CD4-positive, alpha-beta memory T cell (primary cell): ENCODE data around the gene TAOK3. TPM values are rescaled to one million over a fixed set of nuclear protein-coding genes. Genes with fewer than 3 reads are reported as not detected.
A peak's percentile ranks its signal among the peaks of the same experiment; 100 is the strongest.

Experiments used
- CTCF ChIA-PET: fragments of 350-600 bp; sonication (Branson Sonifier 250); formaldehyde crosslinking; loops from one replicate; lab custom pipeline; 2021; ENCODE audit warnings: inconsistent platforms; ENCODE audit not compliant: partially characterized antibody; lab: Charles Lee
- POLR2A ChIA-PET: fragments of 350-600 bp; sonication (Branson Sonifier 250); formaldehyde crosslinking; loops from one replicate; lab custom pipeline; 2021; ENCODE audit not compliant: partially characterized antibody; lab: Charles Lee
- DNase-seq, 5 donors: peaks; one replicate each; pipeline versions ENCODE4 v3.0.0 to v3.0.0-alpha.2; 2020 to 2022; ENCODE audit warnings: mixed read lengths in 1 of 5
- H3K27ac ChIP-seq: one replicate; pipeline ENCODE4 v1.7.0; 2013; ENCODE audit warnings: low read depth, low read length
- H3K27me3 ChIP-seq: 2 replicates; pipeline ENCODE4 v1.7.0; 2013; ENCODE audit warnings: mild to moderate bottlenecking, low read length, moderate library complexity; ENCODE audit not compliant: insufficient read depth
- H3K36me3 ChIP-seq: 2 replicates; pipeline ENCODE4 v1.7.0; 2013; ENCODE audit warnings: mild to moderate bottlenecking, low read length, moderate library complexity; ENCODE audit not compliant: insufficient read depth
- H3K4me1 ChIP-seq: 2 replicates; pipeline ENCODE4 v1.7.0; 2013; ENCODE audit warnings: mild to moderate bottlenecking, low read length, moderate library complexity; ENCODE audit not compliant: insufficient read depth
- H3K4me3 ChIP-seq, 2 donors: one replicate each; pipeline ENCODE4 v1.7.0; 2013; ENCODE audit warnings: low read length in 2 of 2, mild to moderate bottlenecking in 1 of 2
- H3K9me3 ChIP-seq, 2 donors: one replicate each; pipeline ENCODE4 v1.7.0; 2013; ENCODE audit warnings: low read length in 2 of 2, control low read depth in 1 of 2; ENCODE audit not compliant: control insufficient read depth in 1 of 2
- H3K27ac Mint-ChIP-seq, 7 donors: one replicate each; pipeline ENCODE4 v1.8.0; 2020 to 2021; ENCODE audit warnings: mixed read lengths in 7 of 7, mild to moderate bottlenecking in 6 of 7, inconsistent platforms in 3 of 7, moderate library complexity in 3 of 7
- H3K27me3 Mint-ChIP-seq, 2 donors: one replicate each; pipeline ENCODE4 v1.8.0; 2020 to 2021; ENCODE audit warnings: mixed read lengths in 2 of 2
- H3K36me3 Mint-ChIP-seq, 2 donors: one replicate each; pipeline ENCODE4 v1.8.0; 2020 to 2021; ENCODE audit warnings: mixed read lengths in 2 of 2, inconsistent platforms in 1 of 2, mild to moderate bottlenecking in 1 of 2
- H3K4me1 Mint-ChIP-seq, 4 donors: one replicate each; pipeline ENCODE4 v1.8.0; 2020 to 2021; ENCODE audit warnings: mixed read lengths in 4 of 4, mild to moderate bottlenecking in 1 of 4
- H3K4me3 Mint-ChIP-seq, 8 donors: one replicate each; pipeline ENCODE4 v1.8.0; 2020 to 2021; ENCODE audit warnings: mixed read lengths in 8 of 8, mild to moderate bottlenecking in 7 of 8, moderate library complexity in 6 of 8, inconsistent platforms in 3 of 8
- H3K9me3 Mint-ChIP-seq, 8 donors: one replicate each; pipeline ENCODE4 v1.8.0; 2020 to 2021; ENCODE audit warnings: mixed read lengths in 8 of 8, mild to moderate bottlenecking in 5 of 8, inconsistent platforms in 3 of 8, moderate library complexity in 1 of 8
- intact Hi-C: fragments of 100-400 bp; cut with micrococcal nuclease; formaldehyde crosslinking; loops from one replicate; pipeline ENCODE4 v1.15.1; 2023
- polyA plus RNA-seq, 2 donors: library from polyadenylated mRNA; unstranded; fragments of 300-500 nt; fragmentation: Illumina TruSeq; gene quantifications; one replicate each; pipeline ENCODE4 v1.2.3, GENCODE V29; 2021
- total RNA-seq, 2 experiments: library from RNA; stranded (reverse); gene quantifications; one replicate each; pipeline ENCODE4 v1.2.3, GENCODE V29; 2021

The TAOK3 gene
- total and polyA plus RNA-seq, 4 experiments from 2014 or later: 47.9 to 141 (median 75.4) TPM

DNA sequence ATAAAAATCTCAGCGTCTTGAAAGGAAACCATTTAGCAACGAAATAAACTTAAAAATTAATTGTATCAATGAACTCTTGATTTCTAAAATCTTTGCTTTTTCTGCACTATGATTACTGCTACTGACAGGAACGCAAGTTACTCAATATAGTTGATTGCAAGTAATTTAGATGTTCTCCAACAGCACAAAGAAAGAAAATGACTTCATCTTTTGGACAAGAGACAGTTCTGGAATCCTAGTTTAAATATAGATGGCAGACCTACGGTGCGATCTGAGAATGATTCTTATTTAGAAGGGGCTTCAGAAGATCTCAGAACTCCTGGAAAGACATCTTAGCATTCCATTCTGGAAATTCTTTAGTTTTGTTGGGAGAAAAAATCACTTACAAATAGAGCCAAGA, 2.2 kb upstream of the TAOK3 start:
- H3K4me1 Mint-ChIP-seq: peaks cover 29 to 67% (median 46%) of the 10 kb centered on the region in 4 donors

DNA sequence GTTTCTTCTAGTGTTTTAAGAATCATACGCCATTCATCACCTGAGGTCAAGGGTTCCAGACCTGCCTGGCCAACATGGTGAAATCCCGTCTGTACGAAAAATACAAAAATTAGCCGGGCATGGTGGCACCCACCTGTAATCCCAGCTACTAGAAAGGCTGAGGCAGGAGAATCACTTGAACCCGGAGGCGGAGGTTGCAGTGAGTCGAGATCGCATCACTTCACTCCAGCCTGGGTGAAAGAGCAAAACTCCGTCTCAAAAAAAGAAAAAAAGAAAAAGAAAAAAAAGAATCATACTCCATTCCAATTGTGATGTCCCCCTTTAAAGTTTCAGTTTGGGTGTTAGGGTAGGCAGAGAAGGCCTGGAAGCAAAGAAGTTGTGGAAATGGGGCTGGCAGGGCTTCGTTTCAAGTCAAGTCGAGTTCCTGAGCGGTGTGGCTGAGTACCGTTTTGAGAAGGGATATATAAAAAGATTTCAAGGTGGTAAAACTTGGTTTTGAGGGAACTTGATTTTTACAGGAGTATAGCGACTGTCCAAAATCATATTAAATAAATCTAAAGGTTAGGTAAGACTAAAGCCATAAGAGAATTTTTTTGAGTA, 1.5 kb upstream of the TAOK3 start:
- Histone ChIP-seq H3K4me1 (peaks cover 50% of the 10 kb centered on the region), H3K36me3 (no peaks in the 10 kb centered on the region), H3K27ac (no peak overlapping the region), H3K9me3 (no peaks in the 10 kb centered on the region), H3K4me3 (no peak overlapping the region), H3K27me3 (no peaks in the 10 kb centered on the region)
- DNase-seq: no peak
- Mint-ChIP-seq H3K27ac (peak overlapping the region in 3 of 7 donors; percentile 44 to 100 (median 46)), H3K36me3 (peaks cover 0 to 16% of the 10 kb centered on the region in 2 donors), H3K27me3 (no peaks in the 10 kb centered on the region), H3K4me3 (peak overlapping the region in 5 of 8 donors; percentile 36 to 90 (median 71)), H3K4me1 (peaks cover 28 to 69% (median 47%) of the 10 kb centered on the region in 4 donors), H3K9me3 (peaks cover 0 to 4% (median 0%) of the 10 kb centered on the region in 8 donors)
- ChIA-PET CTCF (interaction anchor here (1.0 to 2.1 kb wide), 3 partner anchors 16 to 239 kb away, joined by 5 to 18 read pairs (median 7); partner anchors contain the start of gene PEBP1), POLR2A (interaction anchor here (1.1 to 2.2 kb wide), 4 partner anchors 16 to 313 kb away, joined by 3 to 55 read pairs (median 6); partner anchors contain the start of genes PEBP1 and WSB2)
- intact Hi-C loops: loop anchor here (10.0 kb wide), 2 partner anchors 1171 to 1639 kb away; partner anchors contain the start of genes RNFT2 and SPRING1

More for the DNA sequence above, 2.2 kb upstream of the TAOK3 start:
- H3K4me3 Mint-ChIP-seq: peak overlapping the region in 5 of 8 donors; percentile 23 to 97 (median 41)
- DNase-seq: no peak
- intact Hi-C loops: loop anchor here (5.0 to 10.0 kb wide), 4 partner anchors 1170 to 1742 kb away; partner anchors contain the start of genes FBXO21, RAB35, RNFT2 and SPRING1
- H3K4me1 ChIP-seq: peaks cover 50% of the 10 kb centered on the region
- ChIA-PET CTCF (interaction anchor here (0.9 to 4.6 kb wide), 14 partner anchors 13 to 254 kb away, joined by 3 to 119 read pairs (median 12); partner anchors contain the start of gene PEBP1), POLR2A (interaction anchor here (2.0 to 3.6 kb wide), 3 partner anchors 17 to 314 kb away, joined by 11 to 61 read pairs (median 17); partner anchors contain the start of gene WSB2)
- no peak overlapping the region for H3K27ac ChIP-seq
- no peaks in the 10 kb centered on the region for H3K27me3 Mint-ChIP-seq
- H3K27ac Mint-ChIP-seq: peak overlapping the region in 3 of 7 donors; percentile 37 to 100 (median 46)
- H3K9me3 ChIP-seq: no peaks in the 10 kb centered on the region
- H3K9me3 Mint-ChIP-seq: peaks cover 0 to 4% (median 0%) of the 10 kb centered on the region in 8 donors
- peaks cover 3% of the 10 kb centered on the region for H3K36me3 ChIP-seq
- H3K36me3 Mint-ChIP-seq: peaks cover 1 to 21% of the 10 kb centered on the region in 2 donors
- no peak overlapping the region for H3K4me3 ChIP-seq
- H3K27me3 ChIP-seq: no peaks in the 10 kb centered on the region

- peaks cover 29 to 72% (median 47%) of the 10 kb centered on the region in 4 donors for H3K4me1 Mint-ChIP-seq
- Histone ChIP-seq H3K36me3 (no peaks in the 10 kb centered on the region), H3K27ac (peak overlapping the region; percentile 64), H3K4me3 (peak overlapping the region; percentile 62 to 87), H3K27me3 (no peaks in the 10 kb centered on the region), H3K9me3 (no peaks in the 10 kb centered on the region), H3K4me1 (peaks cover 50% of the 10 kb centered on the region)
- no peaks in the 10 kb centered on the region for H3K27me3 Mint-ChIP-seq
- peak overlapping the region; percentile 93 to 100 (median 96) for H3K27ac Mint-ChIP-seq
- DNase-seq: no peak
- intact Hi-C loops: loop anchor here (1.0 to 10.0 kb wide), 4 partner anchors 14 to 1639 kb away; partner anchors contain the start of genes RNFT2, SPRING1 and WSB2
- POLR2A ChIA-PET: interaction anchor here (0.9 to 2.2 kb wide), 5 partner anchors 9 to 313 kb away, joined by 3 to 55 read pairs (median 3); partner anchors contain the start of genes PEBP1 and WSB2
- peaks cover 0 to 16% of the 10 kb centered on the region in 2 donors for H3K36me3 Mint-ChIP-seq
- H3K9me3 Mint-ChIP-seq: peaks cover 0 to 4% (median 0%) of the 10 kb centered on the region in 8 donors
- CTCF ChIA-PET: interaction anchor here (0.9 to 2.1 kb wide), 6 partner anchors 15 to 252 kb away, joined by 3 to 18 read pairs (median 4); partner anchors contain the start of gene PEBP1
- H3K4me3 Mint-ChIP-seq: peak overlapping the region; percentile 89 to 93 (median 92)
Observed at GRCh38 chr12:118373616-118374015, 909 bp upstream of the TAOK3 start.

GRCh38 chr12:118371321-118372282, 1.1 kb downstream of the TAOK3 start:
- Histone ChIP-seq H3K27me3 (no peaks in the 10 kb centered on the region), H3K9me3 (no peaks in the 10 kb centered on the region), H3K4me1 (peaks cover 37% of the 10 kb centered on the region), H3K27ac (peak overlapping the region; percentile 68), H3K4me3 (peak overlapping the region; percentile 81 to 87), H3K36me3 (no peaks in the 10 kb centered on the region)
- peaks cover 20 to 57% (median 37%) of the 10 kb centered on the region in 4 donors for H3K4me1 Mint-ChIP-seq
- H3K4me3 Mint-ChIP-seq: peak overlapping the region; percentile 89 to 93 (median 92)
- ChIA-PET CTCF (interaction anchor here (1.1 kb wide), 1 partner anchor 14 kb away, joined by 5 read pairs; no protein-coding TSS in a partner anchor), POLR2A (interaction anchor here (1.3 to 1.5 kb wide), 3 partner anchors 12 to 235 kb away, joined by 4 to 7 read pairs (median 6); partner anchors contain the start of gene PEBP1)
- peak overlapping the region; percentile 11 to 100 (median 90) for H3K27ac Mint-ChIP-seq
- H3K27me3 Mint-ChIP-seq: no peaks in the 10 kb centered on the region
- intact Hi-C loops: loop anchor here (10.0 kb wide), 2 partner anchors 1173 to 1637 kb away; partner anchors contain the start of genes RNFT2 and SPRING1
- peak in 1 of 5 donors; percentile 49 for DNase-seq
- H3K9me3 Mint-ChIP-seq: peaks cover 0 to 2% (median 0%) of the 10 kb centered on the region in 8 donors
- H3K36me3 Mint-ChIP-seq: peaks cover 0 to 7% of the 10 kb centered on the region in 2 donors

- H3K27me3 ChIP-seq: no peaks in the 10 kb centered on the region
- no peak overlapping the region for H3K4me3 ChIP-seq
- DNase-seq: no peak
- ChIA-PET CTCF (interaction anchor here (1.1 kb wide), 1 partner anchor 13 kb away, joined by 5 read pairs; no protein-coding TSS in a partner anchor), POLR2A (interaction anchor here (0.7 to 1.5 kb wide), 4 partner anchors 11 to 234 kb away, joined by 3 to 7 read pairs (median 5); partner anchors contain the start of gene PEBP1)
- peaks cover 32% of the 10 kb centered on the region for H3K4me1 ChIP-seq
- H3K27ac ChIP-seq: no peak overlapping the region
- H3K9me3 ChIP-seq: no peaks in the 10 kb centered on the region
- Mint-ChIP-seq H3K27me3 (no peaks in the 10 kb centered on the region), H3K4me3 (peak overlapping the region; percentile 79 to 93 (median 91)), H3K36me3 (peaks cover 0 to 4% of the 10 kb centered on the region in 2 donors), H3K4me1 (peaks cover 17 to 49% (median 33%) of the 10 kb centered on the region in 4 donors), H3K9me3 (no peaks in the 10 kb centered on the region), H3K27ac (no peak overlapping the region)
- intact Hi-C loops: loop anchor here (10.0 kb wide), 2 partner anchors 1174 to 1636 kb away; partner anchors contain the start of genes RNFT2 and SPRING1
- no peaks in the 10 kb centered on the region for H3K36me3 ChIP-seq
Observed at GRCh38 chr12:118370601-118371000, 2.1 kb downstream of the TAOK3 start.

- no peaks in the 10 kb centered on the region for H3K27me3 ChIP-seq
- H3K36me3 ChIP-seq: no peaks in the 10 kb centered on the region
- Mint-ChIP-seq H3K4me3 (no peak overlapping the region), H3K36me3 (peaks cover 0 to 4% of the 10 kb centered on the region in 2 donors), H3K9me3 (peaks cover 0 to 1% (median 0%) of the 10 kb centered on the region in 8 donors), H3K27ac (no peak overlapping the region), H3K4me1 (peaks cover 14 to 52% (median 31%) of the 10 kb centered on the region in 4 donors), H3K27me3 (no peaks in the 10 kb centered on the region)
- no peaks in the 10 kb centered on the region for H3K9me3 ChIP-seq
- intact Hi-C loops: no loop called here
- DNase-seq: no peak
- ChIA-PET CTCF (interaction anchor here (0.7 to 1.8 kb wide), 4 partner anchors 9 to 203 kb away, joined by 3 to 8 read pairs (median 3); no protein-coding TSS in a partner anchor), POLR2A (no interaction called here)
- H3K27ac ChIP-seq: no peak overlapping the region
- H3K4me1 ChIP-seq: peaks cover 22% of the 10 kb centered on the region
- H3K4me3 ChIP-seq: no peak overlapping the region
Observed at GRCh38 chr12:118368821-118369220, 3.9 kb downstream of the TAOK3 start.
